Measurements from ENCODE around the gene CAPN11.

CAPN11 gene

DNA sequence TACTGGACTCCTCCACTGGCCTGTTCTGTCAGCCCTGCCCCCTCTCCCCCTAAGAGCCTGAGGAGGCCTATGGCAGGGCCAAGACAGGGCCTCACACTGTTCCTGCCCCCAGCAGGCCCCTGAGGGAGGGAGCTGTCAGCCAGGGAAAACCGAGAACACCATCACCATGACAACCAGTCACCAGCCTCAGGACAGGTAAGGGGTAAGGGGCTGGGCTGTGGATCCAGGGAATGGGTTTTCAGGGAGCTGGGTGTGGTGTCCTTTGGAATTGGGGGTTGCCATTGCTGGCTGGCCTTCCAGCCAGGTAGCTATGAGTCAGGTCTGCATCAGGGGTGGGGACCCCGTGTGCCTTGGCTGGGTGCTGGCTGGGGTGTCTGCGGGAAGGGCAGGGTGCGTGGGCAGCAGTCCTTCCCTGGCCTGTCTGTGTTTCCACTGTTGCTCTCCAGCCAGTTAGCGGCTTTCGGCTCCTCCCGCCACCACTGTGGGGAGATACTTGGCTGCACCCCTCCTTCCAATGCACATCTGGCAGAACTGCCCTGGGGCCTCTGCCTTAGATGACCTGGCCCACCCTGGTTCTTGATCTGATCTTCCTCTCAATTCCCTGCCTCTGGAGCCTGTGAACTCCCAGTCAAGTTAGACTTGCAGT is 68.7 kb downstream of the CAPN11 start (continued):
- TF ChIP-seq PRDM4 (tag by site-specific recombination; IDR thresholded peaks at IDR 0.05) = no peak
- no peak for TF ChIP-seq ZNF350 (tag by site-specific recombination; IDR thresholded peaks at IDR 0.05)
- TF ChIP-seq OVOL3 (tag by site-specific recombination; IDR thresholded peaks at IDR 0.05) = no peak
- TF ChIP-seq, protein P1, sequence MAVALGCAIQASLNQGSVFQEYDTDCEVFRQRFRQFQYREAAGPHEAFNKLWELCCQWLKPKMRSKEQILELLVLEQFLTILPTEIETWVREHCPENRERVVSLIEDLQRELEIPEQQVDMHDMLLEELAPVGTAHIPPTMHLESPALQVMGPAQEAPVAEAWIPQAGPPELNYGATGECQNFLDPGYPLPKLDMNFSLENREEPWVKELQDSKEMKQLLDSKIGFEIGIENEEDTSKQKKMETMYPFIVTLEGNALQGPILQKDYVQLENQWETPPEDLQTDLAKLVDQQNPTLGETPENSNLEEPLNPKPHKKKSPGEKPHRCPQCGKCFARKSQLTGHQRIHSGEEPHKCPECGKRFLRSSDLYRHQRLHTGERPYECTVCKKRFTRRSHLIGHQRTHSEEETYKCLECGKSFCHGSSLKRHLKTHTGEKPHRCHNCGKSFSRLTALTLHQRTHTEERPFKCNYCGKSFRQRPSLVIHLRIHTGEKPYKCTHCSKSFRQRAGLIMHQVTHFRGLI (tag by site-specific recombination; IDR thresholded peaks at IDR 0.05) = no peak
- no peak for TF ChIP-seq MYNN (tag by site-specific recombination; IDR thresholded peaks at IDR 0.05; ENCODE audit: borderline replicate concordance)
- no peak for TF ChIP-seq ZNF354C (tag by site-specific recombination; IDR thresholded peaks at IDR 0.05; ENCODE audit: borderline replicate concordance, low read depth)

DNA sequence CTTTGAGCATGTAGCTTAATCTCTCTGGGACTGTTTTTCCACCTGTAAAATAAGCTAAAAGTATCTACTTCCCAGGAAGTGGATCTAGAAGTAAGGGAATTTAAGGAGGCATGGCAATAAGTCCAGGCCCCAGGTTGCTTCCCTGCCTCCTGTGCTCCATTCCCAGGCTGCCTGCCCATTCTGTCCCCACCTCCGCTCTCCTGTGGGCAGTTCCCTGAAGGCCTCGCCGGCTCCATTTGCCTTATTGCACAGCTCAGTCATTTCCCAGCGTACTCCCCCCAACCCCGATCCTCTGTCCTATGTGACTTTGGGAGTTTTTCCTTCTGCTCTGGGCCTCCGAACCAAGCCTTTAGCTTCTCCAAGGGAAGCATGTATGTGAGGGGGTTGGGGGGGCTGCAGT is 69.4 kb downstream of the CAPN11 start:
- no peaks in the 10 kb centered on the region for H3K9me3 ChIP-seq (ENCODE audit: control insufficient read depth, insufficient read depth, low read depth, low read length)
- no peak overlapping the region for H3K27ac ChIP-seq (ENCODE audit: extremely low read depth, low read depth, low read length)
- no peak overlapping the region for H3K4me3 ChIP-seq (ENCODE audit: low read depth, low read length)
- TF ChIP-seq TCF7L2 (IDR thresholded peaks at IDR 0.05; ENCODE audit: borderline replicate concordance, low read depth, low read length) = no peak
- TF ChIP-seq ZNF175 (tag by site-specific recombination; IDR thresholded peaks at IDR 0.05) = no peak
- TF ChIP-seq ZNF785 (tag by site-specific recombination; IDR thresholded peaks at IDR 0.05) = no peak
- TF ChIP-seq PRDM10 (tag by site-specific recombination; IDR thresholded peaks at IDR 0.05) = no peak
- no peak for TF ChIP-seq ZSCAN30 (tag by site-specific recombination; IDR thresholded peaks at IDR 0.05)
- TF ChIP-seq ZNF133 (tag by site-specific recombination; IDR thresholded peaks at IDR 0.05) = no peak
- TF ChIP-seq ZNF658 (tag by site-specific recombination; IDR thresholded peaks at IDR 0.05) = no peak
- no peak for TF ChIP-seq ZNF223 (tag by site-specific recombination; IDR thresholded peaks at IDR 0.05)
- H3K36me3 ChIP-seq (ENCODE audit: control insufficient read depth in 2 of 2, insufficient read depth in 1 of 2, low read length in 2 of 2) = peaks cover 0 to 47% of the 10 kb centered on the region in 2 experiments; a peak in 2 of 3 replicates
- ChIA-PET POLR2A (interaction anchor here (0.6 to 2.0 kb wide), 3 partner anchors 9 to 21 kb away, joined by 4 to 14 read pairs (median 4); partner anchors contain the start of gene HSP90AB1), CTCF (interaction anchor here (0.5 to 11.1 kb wide), 8 partner anchors 8 to 128 kb away, joined by 3 to 148 read pairs (median 6); no protein-coding TSS in a partner anchor)
- peaks cover 13% of the 10 kb centered on the region for H3K4me1 ChIP-seq (ENCODE audit: control insufficient read depth, insufficient read depth, low read length)

GRCh38 chr6:44228433-44228832 is 69.8 kb downstream of the CAPN11 start:
- Histone ChIP-seq H3K9me3 (ENCODE audit: control insufficient read depth, insufficient read depth, low read depth, low read length) (no peaks in the 10 kb centered on the region), H3K27ac (ENCODE audit: extremely low read depth, low read depth, low read length) (no peak overlapping the region), H3K4me1 (ENCODE audit: control insufficient read depth, insufficient read depth, low read length) (peaks cover 13% of the 10 kb centered on the region), H3K4me3 (ENCODE audit: low read depth, low read length) (no peak overlapping the region), H3K36me3 (ENCODE audit: control insufficient read depth in 2 of 2, insufficient read depth in 1 of 2, low read length in 2 of 2) (peaks cover 0 to 51% of the 10 kb centered on the region in 2 experiments; a peak in 2 of 3 replicates)
- TF ChIP-seq ZNF311 (tag by site-specific recombination; IDR thresholded peaks at IDR 0.05; ENCODE audit: borderline replicate concordance) = no peak
- no peak for TF ChIP-seq ZNF548 (tag by site-specific recombination; IDR thresholded peaks at IDR 0.05)
- no peak for TF ChIP-seq BCL11B (tag by site-specific recombination; IDR thresholded peaks at IDR 0.05; ENCODE audit: low read depth)
- no peak for TF ChIP-seq ZNF140 (tag by site-specific recombination; IDR thresholded peaks at IDR 0.05)
- TF ChIP-seq ZNF837 (tag by site-specific recombination; IDR thresholded peaks at IDR 0.05) = no peak
- no peak for TF ChIP-seq ZNF24 (tag by site-specific recombination; IDR thresholded peaks at IDR 0.05)
- TF ChIP-seq ZNF596 (tag by site-specific recombination; IDR thresholded peaks at IDR 0.05) = no peak
- ChIA-PET CTCF (interaction anchor here (0.9 to 11.1 kb wide), 4 partner anchors 8 to 55 kb away, joined by 3 to 148 read pairs (median 12); no protein-coding TSS in a partner anchor), POLR2A (interaction anchor here (0.6 to 1.3 kb wide), 2 partner anchors 9 to 20 kb away, joined by 4 read pairs; no protein-coding TSS in a partner anchor)

Measured in HEK293 (cell line).